ENCODE results near the gene ALDH3A2.

DNA sequence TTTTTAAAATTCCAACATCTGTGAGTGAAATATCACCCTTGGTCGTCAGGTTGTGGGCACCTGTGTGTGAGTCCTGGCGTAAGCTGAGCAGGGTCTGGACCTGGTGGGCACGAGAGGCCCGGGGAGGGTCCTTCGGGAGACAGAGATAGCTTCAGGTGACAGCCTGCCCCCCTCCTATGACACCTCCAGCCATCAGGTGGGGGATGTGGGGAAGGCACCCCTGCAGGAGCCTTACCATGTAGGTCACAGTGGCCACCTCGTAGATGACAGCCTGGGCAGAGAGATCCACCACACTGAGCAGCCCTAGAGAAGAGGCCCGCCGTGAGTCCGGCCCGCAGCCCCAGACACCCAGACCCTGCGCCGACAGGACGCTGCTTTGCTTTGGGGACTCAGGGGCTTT is 56.6 kb downstream of the ALDH3A2 start:
- TF ChIP-seq POLR2AphosphoS5 (IDR thresholded peaks at IDR 0.05; ENCODE audit: borderline replicate concordance, low read depth, low read length) (no peak), FOXP2 (optimal IDR thresholded peaks at IDR 0.05; ENCODE audit: control extremely low read depth, extremely low read length, insufficient read depth) (no peak), EZH2 (IDR thresholded peaks at IDR 0.05) (no peak)

Measured in SK-N-MC (cell line).